GM18502 (cell line): Measurements from ENCODE around the gene RTL5.

ENCODE experiments used
- ATAC-seq: cut with Tn5 transposase; IDR thresholded peaks from one replicate; pipeline ENCODE4 v1.9.1; 2021; ENCODE audit warnings: mild to moderate bottlenecking; ENCODE audit not compliant: unreplicated experiment, poor library complexity

Gene RTL5

GRCh38 chrX:72110876-72111708 lies 20.6 kb downstream of the RTL5 start:
- no peak for ATAC-seq

GRCh38 chrX:72110051-72110875 lies 21.5 kb downstream of the RTL5 start:
- no peak for ATAC-seq

GRCh38 chrX:72108666-72109065 lies 23.0 kb downstream of the RTL5 start:
- no peak for ATAC-seq

- no peak for ATAC-seq
Observed at GRCh38 chrX:72107841-72108595, 23.7 kb downstream of the RTL5 start.

- ATAC-seq = no peak
Observed at GRCh38 chrX:72107320-72107719, 24.4 kb downstream of the RTL5 start.

GRCh38 chrX:72105436-72105835 lies 26.3 kb downstream of the RTL5 start:
- ATAC-seq = peak; percentile 45

GRCh38 chrX:72102760-72103159 lies 29.0 kb downstream of the RTL5 start:
- ATAC-seq = no peak

- no peak for ATAC-seq
Observed at GRCh38 chrX:72102126-72102525, 29.6 kb downstream of the RTL5 start.

GRCh38 chrX:72101597-72102037 lies 30.1 kb downstream of the RTL5 start:
- no peak for ATAC-seq

GRCh38 chrX:72100824-72101351 lies 30.8 kb downstream of the RTL5 start:
- ATAC-seq = peak; percentile 83

GRCh38 chrX:72100051-72100755 lies 31.5 kb downstream of the RTL5 start:
- peak; percentile 46 for ATAC-seq

- no peak for ATAC-seq
Observed at GRCh38 chrX:72097098-72097497, 34.6 kb downstream of the RTL5 start.

GRCh38 chrX:72095370-72095769 lies 36.3 kb downstream of the RTL5 start:
- no peak for ATAC-seq

GRCh38 chrX:72094894-72095293 lies 36.8 kb downstream of the RTL5 start:
- ATAC-seq = peak; percentile 91

GRCh38 chrX:72089254-72089653 lies 42.5 kb downstream of the RTL5 start:
- no peak for ATAC-seq

GRCh38 chrX:72088761-72089160 lies 43.0 kb downstream of the RTL5 start:
- ATAC-seq = no peak

GRCh38 chrX:72086995-72087394 lies 44.7 kb downstream of the RTL5 start:
- no peak for ATAC-seq

- ATAC-seq = no peak
Observed at GRCh38 chrX:72084114-72084513, 47.6 kb downstream of the RTL5 start.

GRCh38 chrX:72083291-72083690 lies 48.4 kb downstream of the RTL5 start:
- ATAC-seq = no peak
